Measurements from ENCODE around the gene TMEM18.

Gene TMEM18

DNA sequence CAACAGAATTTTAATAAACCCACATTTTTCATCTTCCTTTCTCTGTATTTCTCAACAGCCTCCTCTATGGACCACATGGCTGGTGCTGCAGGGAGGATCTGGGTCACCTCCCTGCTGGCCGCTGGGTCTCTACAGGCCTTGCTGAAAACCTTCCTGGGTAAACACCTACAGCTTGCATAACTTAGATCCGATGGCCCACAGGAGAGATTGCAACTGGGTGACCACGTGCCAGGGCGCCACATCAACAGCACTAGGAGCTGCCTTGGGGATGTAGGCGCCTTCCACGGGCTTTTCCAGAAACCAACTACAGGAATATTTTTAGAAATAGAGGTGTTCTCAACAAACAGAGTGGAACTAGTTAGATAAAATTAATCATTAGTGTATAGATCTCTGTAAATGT lies 19.4 kb downstream of the TMEM18 start:
- H3K9me3 Mint-ChIP-seq = no peaks in the 10 kb centered on the region
- H3K27me3 Mint-ChIP-seq = no peaks in the 10 kb centered on the region
- DNase-seq (no peak), ATAC-seq (no peak)
- H3K4me1 Mint-ChIP-seq = peaks cover 47% of the 10 kb centered on the region
- no peak overlapping the region for H3K27ac Mint-ChIP-seq
- no peak overlapping the region for H3K4me3 Mint-ChIP-seq
- H3K36me3 Mint-ChIP-seq (ENCODE audit: low read depth) = no peaks in the 10 kb centered on the region

DNA sequence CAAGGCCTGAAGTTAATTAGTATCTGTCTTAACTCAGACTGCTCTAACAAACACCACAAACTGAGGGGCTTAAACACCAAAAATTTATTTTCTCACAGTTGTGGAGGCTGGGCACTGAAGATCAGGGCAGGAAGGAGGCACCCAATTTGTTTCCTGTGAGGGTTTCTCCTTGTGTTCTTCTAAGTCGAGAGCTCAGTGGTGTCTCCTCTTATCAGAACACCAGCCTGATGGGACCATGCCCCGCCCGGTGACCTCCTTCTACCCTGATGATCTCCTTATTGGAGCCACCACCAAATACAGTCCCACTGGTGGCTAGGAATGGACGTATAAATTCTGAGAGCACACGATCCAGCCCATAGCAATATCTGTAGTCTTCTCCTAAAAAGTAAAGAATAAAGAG lies 20.5 kb downstream of the TMEM18 start:
- ATAC-seq (no peak), DNase-seq (no peak)
- Mint-ChIP-seq H3K4me3 (no peak overlapping the region), H3K4me1 (peaks cover 40% of the 10 kb centered on the region), H3K27me3 (no peaks in the 10 kb centered on the region), H3K9me3 (no peaks in the 10 kb centered on the region), H3K27ac (no peak overlapping the region), H3K36me3 (ENCODE audit: low read depth) (no peaks in the 10 kb centered on the region)

DNA sequence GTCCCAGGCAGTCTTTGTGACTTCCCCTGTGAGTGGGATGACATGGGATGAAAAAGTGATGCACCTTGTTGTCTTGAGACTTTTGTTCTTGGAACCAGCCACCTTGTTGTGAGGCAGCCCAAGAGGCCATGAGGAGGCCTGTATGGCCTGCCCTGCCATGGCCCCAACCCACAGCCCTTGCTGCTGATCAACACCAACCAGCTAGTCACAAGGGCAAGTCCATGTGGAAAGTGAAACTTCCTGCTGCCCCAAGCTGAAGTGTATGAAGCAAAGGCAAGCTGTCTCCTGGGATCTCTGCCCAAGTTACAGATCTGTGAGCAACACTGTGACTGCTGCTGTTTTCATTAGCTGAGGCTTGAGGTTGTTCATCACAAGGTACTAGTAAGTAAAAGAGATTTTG lies 21.6 kb downstream of the TMEM18 start:
- no peak for DNase-seq
- Mint-ChIP-seq H3K27ac (no peak overlapping the region), H3K36me3 (ENCODE audit: low read depth) (no peaks in the 10 kb centered on the region), H3K4me1 (peaks cover 38% of the 10 kb centered on the region), H3K4me3 (no peak overlapping the region), H3K9me3 (no peaks in the 10 kb centered on the region), H3K27me3 (no peaks in the 10 kb centered on the region)
- peak; percentile 52 for ATAC-seq

DNA sequence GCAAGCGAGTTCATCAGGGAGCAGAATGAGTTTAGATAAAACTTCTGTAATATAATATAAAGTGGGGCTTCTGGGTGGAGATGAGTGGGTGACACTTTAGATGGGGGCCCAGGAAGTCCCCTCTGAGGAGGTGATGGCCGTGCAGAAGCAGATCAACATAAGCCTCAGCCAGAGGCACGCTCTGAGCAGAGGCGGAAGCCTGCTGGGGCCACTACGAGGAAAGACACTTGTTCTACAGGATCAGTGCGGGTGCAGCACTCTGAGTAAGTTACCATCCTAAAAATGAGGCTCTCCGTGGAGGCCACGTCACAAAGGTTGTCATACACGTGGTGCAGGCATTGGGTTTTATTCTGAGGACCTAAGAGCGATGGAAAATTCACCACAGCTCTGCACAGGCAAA lies 22.3 kb downstream of the TMEM18 start:
- Mint-ChIP-seq H3K36me3 (ENCODE audit: low read depth) (no peaks in the 10 kb centered on the region), H3K27me3 (no peaks in the 10 kb centered on the region), H3K4me1 (peaks cover 38% of the 10 kb centered on the region), H3K9me3 (no peaks in the 10 kb centered on the region), H3K27ac (no peak overlapping the region), H3K4me3 (no peak overlapping the region)
- DNase-seq (no peak), ATAC-seq (no peak)

DNA sequence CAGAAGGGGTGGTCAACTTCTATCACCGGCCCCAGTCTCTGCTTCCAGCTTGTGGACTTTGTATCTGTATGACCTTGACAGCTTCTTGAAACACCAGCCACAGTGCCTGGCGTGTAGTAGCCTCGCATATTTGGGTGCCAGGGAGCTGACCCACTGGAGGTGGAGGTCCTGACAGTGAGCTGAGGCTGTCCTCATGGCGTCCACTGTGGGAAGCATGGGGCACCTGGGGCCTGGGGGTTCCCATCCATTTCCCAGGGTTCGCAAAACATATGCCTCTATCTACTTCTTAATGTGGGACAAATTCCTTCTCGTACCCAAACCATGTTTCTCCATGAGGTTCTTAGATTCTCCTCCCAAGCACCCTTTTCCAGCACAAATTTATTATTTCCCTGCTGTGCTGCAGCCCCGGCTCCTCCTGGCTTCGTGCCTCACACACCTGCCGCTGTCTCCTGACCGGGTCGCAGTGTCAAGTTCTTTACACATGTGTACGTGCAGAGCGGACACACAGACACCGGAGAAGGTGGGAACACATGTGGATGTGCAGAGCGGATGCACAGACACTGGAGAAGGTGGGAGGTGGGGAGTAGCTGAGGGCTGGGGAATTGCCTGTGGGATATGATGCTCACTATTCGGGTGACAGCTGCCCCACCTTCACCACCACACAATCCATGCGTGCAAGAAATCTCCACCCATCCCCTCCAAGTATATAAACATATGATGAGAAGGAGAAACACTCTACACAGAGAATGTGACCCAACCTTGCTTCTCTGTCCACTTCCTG lies 23.4 kb downstream of the TMEM18 start:
- Mint-ChIP-seq H3K27ac (no peak overlapping the region), H3K4me3 (no peak overlapping the region), H3K9me3 (no peaks in the 10 kb centered on the region), H3K4me1 (peaks cover 38% of the 10 kb centered on the region), H3K36me3 (ENCODE audit: low read depth) (no peaks in the 10 kb centered on the region), H3K27me3 (peaks cover 2% of the 10 kb centered on the region)
- no peak for ATAC-seq
- DNase-seq = no peak

DNA sequence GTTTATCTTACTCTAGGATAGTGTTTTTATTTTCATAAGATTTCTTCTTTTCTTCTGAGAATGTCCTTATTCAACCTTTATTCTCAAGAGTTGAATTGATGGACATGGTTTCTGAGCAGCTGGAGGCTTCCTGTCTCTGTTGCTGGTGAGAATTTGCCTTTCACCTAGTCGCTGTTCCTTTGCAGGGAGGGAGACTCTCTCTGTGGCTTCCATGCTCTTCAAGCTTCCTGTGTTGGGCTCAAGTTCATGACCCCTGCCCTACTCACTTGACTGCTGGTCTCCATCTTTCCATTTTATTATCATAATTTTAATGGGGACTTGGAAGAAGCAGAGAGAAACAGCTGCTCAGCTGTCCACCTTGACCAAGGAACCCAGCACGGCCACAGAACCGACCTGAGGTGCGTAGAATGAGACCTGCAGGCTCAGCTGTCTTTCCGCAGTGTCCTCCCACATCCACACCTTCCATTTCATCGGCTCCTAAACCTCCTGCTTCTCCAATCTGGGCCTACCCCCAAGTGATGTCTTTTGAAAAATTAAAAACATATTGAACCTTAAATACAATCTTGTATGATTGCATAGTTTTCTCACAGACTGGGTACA lies 24.2 kb downstream of the TMEM18 start:
- Mint-ChIP-seq H3K27me3 (peaks cover 2% of the 10 kb centered on the region), H3K27ac (no peak overlapping the region), H3K36me3 (ENCODE audit: low read depth) (no peaks in the 10 kb centered on the region), H3K9me3 (no peaks in the 10 kb centered on the region), H3K4me3 (no peak overlapping the region), H3K4me1 (peaks cover 38% of the 10 kb centered on the region)
- DNase-seq (no peak), ATAC-seq (no peak)

DNA sequence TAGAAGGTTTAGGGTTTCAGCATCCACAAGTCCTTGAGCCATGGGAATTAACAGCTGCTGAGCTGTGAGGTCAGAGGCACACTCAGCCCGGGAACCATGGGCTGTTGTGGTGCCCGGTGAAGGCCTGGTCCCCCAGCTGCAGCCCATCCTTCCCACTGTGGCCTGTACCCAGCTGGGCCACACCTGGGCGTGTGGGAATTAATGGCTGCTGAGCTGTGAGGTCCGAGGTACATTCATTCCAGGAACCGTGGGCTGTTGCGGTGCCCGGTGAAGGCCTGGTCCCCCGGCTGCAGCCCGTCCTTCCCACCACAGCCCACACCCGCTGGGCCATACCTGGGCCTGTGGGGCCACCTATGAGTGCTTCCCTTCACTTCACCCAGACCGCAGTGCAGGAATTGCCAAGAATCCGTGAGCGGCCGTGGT lies 25.2 kb downstream of the TMEM18 start:
- Mint-ChIP-seq H3K27me3 (peaks cover 2% of the 10 kb centered on the region), H3K9me3 (no peaks in the 10 kb centered on the region), H3K4me1 (peaks cover 33% of the 10 kb centered on the region), H3K36me3 (ENCODE audit: low read depth) (no peaks in the 10 kb centered on the region), H3K27ac (no peak overlapping the region), H3K4me3 (no peak overlapping the region)
- no peak for DNase-seq
- no peak for ATAC-seq

DNA sequence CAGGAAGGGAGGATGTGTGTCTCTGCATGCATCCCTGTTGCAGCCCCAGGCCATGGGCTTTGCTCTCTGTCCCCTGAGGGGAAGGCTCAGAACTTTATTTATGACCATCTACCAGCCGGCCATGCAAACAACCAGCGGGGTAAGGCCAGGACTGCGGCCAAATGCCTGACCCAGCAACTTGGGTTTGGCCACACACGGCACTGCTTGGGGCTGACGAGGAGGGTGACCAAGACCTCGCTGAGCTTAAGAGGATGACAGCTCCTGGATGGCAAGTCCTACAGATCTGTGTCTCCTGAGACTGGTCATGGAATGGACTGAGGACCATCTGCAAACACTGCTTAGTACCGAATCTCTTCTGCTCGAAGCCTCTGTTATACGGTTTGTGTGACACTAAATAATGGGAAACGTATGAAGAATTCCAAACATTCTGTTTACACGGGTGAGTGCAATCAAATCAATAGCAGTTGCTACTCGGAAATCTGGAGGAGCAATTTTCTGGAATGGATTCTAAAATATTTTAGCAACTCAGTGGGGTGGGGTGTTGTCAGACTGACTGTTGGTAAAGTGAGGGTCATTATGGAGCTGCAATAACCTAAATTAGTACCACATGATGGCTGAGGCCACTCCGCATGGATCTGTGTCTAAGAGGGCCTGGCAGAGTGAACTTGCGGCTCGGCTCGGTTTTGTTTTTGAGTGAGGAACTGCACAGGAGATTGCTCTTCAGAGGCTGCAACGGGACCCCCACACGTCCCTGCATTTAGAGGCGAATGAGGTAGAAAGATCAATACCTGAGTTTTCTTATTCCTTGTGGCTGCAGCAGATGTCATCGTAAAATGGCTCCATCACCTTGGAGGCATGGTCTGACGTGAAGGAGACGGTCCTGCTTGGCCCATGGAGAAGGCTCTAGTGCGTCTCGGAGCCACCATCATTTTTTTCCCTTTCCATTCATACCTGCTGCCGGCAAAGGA lies 26.6 kb downstream of the TMEM18 start:
- Mint-ChIP-seq H3K4me3 (no peak overlapping the region), H3K36me3 (ENCODE audit: low read depth) (no peaks in the 10 kb centered on the region), H3K4me1 (peaks cover 20% of the 10 kb centered on the region), H3K27ac (no peak overlapping the region), H3K27me3 (peaks cover 2% of the 10 kb centered on the region), H3K9me3 (no peaks in the 10 kb centered on the region)
- no peak for ATAC-seq
- no peak for DNase-seq

DNA sequence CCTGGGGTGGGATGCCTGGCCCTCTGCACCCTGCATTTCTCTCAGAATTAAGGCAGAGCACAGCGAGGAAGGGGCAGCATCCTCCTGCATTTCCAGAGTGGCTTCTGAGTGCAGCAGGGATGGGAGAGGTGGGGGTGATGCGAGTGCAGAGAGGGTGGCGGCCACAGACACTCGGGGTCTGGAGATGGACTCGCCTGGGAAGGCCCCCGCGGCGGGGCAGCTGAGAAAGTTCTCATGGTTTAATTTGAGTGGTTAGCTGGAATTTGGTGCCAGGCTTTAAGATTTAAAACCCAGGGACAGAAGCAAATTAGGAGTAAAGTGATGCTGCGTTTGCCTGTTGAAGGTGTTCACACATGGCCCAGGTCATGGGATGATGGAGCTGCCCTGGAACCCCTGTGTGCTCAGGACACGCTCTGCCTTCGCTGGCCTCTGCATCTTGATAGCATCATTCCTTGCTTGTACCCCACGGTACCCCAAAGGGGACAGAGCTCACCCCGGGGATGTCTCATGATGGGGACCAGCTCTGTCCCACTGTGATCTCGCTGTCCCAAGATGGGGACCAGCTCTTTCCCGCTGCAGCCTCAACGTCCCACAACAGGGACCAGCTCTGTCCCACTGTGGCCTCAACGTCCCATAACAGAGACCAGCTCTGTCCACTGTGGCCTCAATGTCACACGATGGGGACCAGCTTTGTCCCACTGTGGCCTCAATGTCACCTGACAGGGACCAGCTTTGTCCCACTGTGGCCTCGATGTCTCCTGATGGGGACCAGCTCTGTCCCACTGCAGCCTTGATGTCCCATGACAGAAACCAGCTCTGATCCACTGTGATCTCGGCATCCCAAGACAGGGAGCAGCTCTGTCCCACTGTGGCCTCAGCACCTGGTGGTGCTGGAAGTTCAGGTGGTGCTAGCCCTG lies 27.5 kb downstream of the TMEM18 start:
- ATAC-seq = no peak
- Mint-ChIP-seq H3K9me3 (no peaks in the 10 kb centered on the region), H3K36me3 (ENCODE audit: low read depth) (no peaks in the 10 kb centered on the region), H3K4me1 (peaks cover 11% of the 10 kb centered on the region), H3K4me3 (no peak overlapping the region), H3K27ac (no peak overlapping the region), H3K27me3 (peaks cover 6% of the 10 kb centered on the region)
- no peak for DNase-seq

DNA sequence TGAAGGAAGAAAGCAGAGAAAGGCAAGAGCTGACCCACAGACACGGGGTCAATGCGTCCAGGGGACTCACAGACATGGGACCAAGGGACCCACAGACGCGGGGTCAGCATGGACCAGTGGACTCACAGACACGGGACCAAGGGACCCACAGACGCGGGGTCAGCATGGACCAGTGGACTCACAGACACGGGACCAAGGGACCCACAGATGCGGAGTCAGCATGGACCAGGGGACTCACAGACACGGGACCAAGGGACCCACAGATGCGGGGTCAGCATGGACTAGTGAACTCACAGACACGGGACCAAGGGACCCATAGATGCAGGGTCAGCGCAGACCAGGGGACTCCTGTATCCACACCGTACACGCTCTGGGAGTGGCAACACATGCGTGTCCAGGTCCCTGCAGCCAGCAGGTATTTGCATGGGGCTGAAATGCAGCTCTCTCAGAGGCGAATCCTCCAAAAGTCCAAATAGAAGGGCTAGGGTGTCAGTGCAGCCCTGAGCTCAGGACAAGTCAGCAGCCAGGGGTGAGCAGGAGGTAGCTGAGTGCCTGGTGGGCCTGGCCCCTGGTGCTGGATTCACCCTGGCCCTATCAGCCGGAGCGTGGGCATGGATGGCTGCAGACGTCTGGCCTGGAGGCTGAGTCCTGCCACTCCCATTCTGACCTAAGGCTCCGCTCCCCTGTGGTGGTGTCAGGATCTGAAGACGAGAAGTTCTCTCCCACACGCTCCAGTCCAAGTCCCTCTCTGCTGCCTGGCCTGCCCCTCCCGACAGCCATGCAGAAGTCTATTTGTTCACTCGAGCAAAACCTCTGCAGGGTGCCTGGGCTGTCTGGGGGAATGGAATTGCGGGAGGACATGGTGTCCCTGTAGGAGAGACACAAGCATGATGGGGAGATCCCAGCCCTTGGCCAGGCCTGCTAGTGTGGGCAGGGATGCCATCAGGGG lies 28.5 kb downstream of the TMEM18 start:
- Mint-ChIP-seq H3K4me1 (peaks cover 8% of the 10 kb centered on the region), H3K36me3 (ENCODE audit: low read depth) (no peaks in the 10 kb centered on the region), H3K4me3 (no peak overlapping the region), H3K27ac (no peak overlapping the region), H3K9me3 (no peaks in the 10 kb centered on the region), H3K27me3 (peaks cover 11% of the 10 kb centered on the region)
- ATAC-seq = no peak
- DNase-seq = no peak

DNA sequence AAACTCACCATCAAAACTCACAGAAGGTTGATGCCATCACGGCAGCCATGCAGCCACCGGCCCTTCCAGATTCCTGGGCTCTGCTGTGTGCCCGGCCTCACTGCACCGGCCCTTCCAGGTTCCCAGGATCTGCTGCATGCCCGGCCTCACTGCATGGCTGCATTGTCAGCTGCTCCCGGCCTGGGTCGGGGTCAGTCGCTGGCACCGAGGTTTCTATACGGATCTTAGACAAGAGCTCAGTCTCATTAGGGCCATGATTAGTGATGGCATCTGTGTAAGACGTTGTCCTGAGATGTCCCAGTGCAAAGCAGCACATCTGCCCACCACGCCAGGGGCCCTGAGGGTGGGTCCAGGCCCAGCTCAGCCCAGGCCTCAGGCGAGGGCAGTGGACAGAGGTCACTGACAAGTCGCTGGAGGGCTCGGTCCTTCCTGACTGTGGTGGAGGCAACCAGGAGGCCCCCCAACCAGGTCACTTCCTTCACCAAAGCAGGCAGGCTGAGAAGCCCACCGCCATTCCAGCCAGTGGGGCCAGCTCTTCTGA lies 29.4 kb downstream of the TMEM18 start:
- Mint-ChIP-seq H3K9me3 (no peaks in the 10 kb centered on the region), H3K4me1 (peaks cover 2% of the 10 kb centered on the region), H3K4me3 (no peak overlapping the region), H3K27me3 (peaks cover 11% of the 10 kb centered on the region), H3K36me3 (ENCODE audit: low read depth) (no peaks in the 10 kb centered on the region), H3K27ac (no peak overlapping the region)
- ATAC-seq (no peak), DNase-seq (no peak)

DNA sequence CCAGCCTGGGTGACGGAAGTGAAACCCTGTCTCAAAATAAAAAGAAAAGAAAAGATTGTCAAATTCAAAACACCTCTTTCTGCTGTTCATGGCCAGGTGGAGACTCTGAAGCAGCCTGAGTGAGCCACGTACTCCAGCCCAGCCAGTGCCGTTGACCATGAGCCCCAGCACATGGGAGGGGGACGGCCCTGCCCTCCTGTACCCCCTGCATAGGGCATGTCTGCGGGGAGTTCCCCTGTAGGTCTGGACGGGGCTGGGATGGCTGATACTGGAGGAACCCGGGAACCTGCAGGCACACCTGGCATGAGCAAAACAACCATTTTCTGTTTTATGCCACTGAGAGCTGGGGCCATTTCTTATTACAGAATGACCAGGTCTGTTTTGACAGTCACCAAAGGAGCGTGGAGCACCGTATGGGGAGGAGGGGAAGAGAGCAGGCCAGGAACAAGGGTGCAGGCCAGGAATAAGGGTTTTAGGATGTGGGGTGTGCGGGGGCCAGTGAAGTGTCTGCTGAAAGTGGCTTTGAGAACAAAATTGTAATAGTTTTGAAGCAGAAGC lies 30.1 kb downstream of the TMEM18 start:
- H3K27ac Mint-ChIP-seq = no peak overlapping the region
- no peak for ATAC-seq
- no peaks in the 10 kb centered on the region for H3K36me3 Mint-ChIP-seq (ENCODE audit: low read depth)
- no peak for DNase-seq
- no peak overlapping the region for H3K4me3 Mint-ChIP-seq
- H3K27me3 Mint-ChIP-seq = peaks cover 11% of the 10 kb centered on the region
- H3K9me3 Mint-ChIP-seq = no peaks in the 10 kb centered on the region
- H3K4me1 Mint-ChIP-seq = no peaks in the 10 kb centered on the region

DNA sequence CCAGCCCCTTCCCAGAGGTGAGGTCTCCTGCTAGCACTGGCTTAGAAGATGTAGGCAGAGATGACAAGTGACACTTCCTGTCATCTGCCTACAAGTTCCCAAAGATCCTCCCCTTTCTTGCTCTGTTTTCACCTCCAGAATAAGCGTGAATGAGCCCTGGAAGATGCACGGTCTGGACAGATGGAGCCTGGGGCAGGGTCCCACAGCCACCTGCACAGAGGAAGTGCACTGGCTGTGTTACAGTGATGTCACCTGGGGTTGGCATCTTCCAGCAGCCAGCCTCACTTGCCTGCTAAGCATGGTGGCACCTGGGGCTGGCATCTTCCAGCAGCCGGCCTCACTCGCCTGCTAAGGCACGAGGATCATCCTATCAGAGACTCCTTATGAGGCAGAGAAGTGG lies 32.3 kb downstream of the TMEM18 start:
- Mint-ChIP-seq H3K27me3 (peaks cover 11% of the 10 kb centered on the region), H3K27ac (no peak overlapping the region), H3K4me3 (no peak overlapping the region), H3K9me3 (no peaks in the 10 kb centered on the region), H3K36me3 (ENCODE audit: low read depth) (no peaks in the 10 kb centered on the region), H3K4me1 (no peaks in the 10 kb centered on the region)
- DNase-seq (no peak), ATAC-seq (no peak)
